ENCODE measurements around the gene USP47.
A peak's percentile ranks its signal among the peaks of the same experiment; 100 is the strongest.

USP47 gene

DNA sequence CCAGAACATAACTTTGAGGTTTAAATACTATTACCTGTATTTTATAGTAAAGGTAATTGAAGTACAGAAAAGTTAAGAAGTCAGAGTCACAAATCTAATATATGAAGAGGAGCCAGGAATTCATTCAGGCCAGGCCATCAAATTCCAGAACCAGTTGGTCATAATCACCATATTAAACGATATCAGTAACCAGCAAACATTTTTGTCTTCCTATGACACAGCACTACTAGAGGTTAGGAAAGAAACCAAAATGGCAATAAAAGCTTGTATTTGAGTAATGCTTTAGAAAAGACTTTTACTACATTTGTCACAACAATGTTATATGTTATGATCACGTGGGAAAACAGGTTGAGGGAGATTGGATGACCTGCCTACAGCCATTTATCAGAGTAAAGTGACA, 104.4 kb downstream of the USP47 start:
- DNase-seq, result no peak

DNA sequence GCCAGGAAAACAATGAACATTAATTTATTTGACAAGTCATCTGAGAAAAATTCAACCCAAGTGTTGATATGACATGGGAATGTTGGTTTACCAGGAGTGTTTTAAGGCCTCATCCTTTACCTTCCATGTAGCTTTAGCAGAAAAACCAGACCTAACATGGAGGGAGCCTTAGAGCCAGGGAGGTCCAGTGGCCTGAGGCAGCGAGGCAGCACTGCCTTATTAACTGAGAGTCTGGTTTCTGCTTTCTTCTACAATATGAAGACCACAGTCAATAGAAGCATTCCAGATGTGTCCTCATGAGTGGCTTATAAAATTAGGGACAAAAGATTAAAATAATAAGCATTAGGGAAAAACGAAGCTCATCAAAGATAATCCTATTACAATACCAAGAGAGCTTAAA, 105.1 kb downstream of the USP47 start:
- DNase-seq, result no peak

DNA sequence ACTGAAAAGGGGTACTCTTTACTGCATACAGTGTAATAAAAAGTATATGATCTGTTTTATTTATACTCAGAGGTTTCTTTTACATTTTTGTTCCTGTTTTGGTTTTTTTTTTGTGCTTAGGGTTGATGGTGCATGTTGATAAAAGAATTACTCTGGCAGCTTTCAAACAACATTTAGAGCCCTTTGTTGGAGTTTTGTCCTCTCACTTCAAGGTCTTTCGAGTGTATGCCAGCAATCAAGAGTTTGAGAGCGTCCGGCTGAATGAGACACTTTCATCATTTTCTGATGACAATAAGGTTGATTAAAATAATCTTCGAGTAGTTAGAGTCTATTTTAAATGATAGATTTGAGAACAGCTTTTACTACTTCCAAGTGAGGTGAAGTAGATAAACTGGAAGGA, 106.1 kb downstream of the USP47 start:
- no peak for DNase-seq

DNA sequence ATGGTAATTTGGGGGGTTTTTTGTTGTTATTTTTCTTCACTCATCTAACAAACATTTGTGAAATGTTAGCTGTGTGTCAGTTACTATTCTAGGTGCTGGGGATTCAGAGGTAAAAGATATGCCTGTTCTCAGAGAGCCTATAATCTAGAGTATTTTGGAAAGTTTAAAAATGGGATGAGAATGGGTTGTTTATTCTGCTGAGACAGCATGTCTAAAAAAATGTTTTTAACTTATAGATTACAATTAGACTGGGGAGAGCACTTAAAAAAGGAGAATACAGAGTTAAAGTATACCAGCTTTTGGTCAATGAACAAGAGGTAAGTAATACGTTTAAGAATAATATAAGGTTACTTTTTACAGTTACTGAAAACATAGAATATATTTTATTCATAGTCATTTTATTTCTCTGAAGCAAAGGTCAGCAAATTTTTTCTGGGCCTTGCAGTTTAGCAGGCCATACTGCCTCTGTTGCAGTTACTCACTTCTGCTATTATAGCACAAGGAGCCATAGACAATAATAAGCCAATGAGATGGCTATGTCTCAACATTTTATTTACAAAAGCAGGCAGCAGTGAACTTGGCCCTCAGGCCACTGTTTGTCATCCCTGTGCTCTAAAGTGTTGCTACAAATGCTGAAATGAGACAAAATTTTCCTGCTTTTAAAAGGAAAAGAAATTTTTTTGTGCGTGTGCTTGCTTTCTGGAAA, 106.6 kb downstream of the USP47 start:
- no peak for DNase-seq

DNA sequence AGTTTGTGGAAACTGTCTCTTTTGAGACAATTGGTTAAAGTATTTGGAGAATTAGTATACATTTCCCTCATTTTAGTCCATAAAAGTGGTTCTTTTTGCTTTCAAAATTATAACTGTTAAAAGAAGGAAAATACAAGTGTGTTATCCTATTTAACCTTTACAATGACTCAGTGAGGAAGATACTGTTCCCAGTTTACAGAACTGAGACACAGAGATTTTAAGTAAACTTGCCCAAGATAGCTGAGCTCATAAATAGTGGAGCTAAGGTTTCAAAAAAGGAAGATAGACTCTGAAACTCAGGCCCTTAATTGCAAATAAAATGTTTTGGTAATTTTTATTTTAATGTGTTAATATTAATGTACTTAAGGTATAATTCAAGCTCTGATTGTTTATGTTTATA, 107.7 kb downstream of the USP47 start:
- no peak for DNase-seq

DNA sequence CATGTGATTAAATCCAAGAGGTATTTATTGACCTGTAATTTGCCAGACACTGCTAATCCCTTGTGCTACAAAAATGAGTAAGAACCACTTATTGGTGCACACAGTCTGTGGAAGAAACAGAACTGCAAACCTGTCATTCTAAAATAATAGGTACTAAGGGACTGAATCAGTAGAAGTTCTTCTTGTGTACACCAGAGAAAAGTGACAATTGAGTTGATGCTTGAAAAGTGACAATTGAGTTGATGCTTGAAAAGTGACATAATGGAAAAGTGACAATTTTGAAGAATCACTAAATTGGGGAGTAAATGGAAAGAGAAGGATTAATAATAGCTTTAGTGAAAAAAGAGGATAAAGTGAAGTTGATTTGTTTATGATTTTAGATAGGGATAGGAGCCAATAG, 110.3 kb downstream of the USP47 start:
- DNase-seq, result no peak

DNA sequence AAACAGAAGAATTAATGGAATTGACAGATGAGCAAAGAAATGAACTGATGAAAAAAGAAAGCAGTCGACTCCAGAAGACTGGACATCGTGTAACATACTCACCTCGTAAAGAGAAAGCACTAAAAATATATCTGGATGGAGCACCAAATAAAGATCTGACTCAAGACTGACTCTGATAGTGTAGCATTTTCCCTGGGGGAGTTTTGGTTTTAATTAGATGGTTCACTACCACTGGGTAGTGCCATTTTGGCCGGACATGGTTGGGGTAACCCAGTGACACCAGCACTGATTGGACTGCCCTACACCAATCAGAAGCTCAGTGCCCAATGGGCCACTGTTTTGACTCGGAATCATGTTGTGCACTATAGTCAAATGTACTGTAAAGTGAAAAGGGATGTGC, 114.2 kb downstream of the USP47 start:
- no peak for DNase-seq

DNA sequence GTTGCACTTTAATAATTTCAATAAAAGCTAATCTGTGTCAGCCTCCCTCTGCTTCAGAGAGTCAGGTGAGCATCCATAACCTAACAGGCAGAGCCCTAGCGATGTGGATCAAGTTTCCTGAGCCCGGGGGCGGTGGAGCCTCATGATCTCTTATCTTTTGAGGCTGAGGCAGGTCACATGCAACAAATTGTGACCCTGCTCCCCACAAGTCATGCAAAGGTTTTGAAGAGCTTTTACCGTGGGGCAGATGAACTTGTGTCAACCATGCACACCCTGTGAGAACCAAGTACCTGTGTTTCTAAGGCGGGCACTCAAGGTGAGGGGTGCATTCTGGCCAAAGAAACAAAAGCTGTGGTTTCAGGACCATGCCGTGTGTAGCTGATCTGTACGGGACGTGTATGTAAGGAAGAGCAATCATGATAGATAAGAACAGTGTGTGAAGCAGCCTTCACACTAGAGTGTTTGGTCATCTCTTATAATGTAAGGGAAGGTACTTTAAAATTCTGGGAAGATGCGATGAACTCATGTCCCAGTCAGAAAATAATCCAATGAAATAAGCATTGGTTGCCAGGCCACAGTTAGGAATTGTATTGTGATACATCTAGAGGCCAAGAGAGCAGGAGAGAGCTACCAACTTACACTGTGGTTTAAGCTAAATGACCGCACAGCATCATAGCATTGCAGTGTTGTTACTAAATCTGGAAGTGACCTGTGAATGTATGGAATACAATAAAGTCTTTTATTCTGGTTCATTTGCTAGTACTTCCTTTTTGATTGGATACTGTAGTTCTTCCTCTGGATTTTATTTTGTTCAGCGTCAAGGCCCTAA, 116.8 kb downstream of the USP47 start:
- no peak for DNase-seq

DNA sequence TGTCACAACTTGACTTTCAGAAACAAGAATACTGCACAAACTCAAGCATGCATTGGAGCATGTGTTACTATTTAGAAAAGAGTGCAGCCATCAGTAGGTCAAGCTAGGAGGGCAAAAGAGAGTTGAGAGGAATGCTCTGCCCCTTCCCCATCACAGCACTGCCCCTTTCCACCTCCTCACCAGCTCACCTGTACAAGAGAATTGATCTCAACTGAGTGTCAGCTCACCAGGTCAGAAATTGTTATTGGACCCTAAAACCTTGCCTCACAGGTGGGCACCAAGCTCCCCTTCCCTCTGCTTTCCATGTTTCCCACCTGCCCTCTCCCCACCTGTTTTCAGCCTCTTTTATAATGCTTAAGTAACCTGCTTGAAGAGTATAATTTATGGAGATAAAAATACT, 117.8 kb downstream of the USP47 start:
- DNase-seq, result no peak

DNA sequence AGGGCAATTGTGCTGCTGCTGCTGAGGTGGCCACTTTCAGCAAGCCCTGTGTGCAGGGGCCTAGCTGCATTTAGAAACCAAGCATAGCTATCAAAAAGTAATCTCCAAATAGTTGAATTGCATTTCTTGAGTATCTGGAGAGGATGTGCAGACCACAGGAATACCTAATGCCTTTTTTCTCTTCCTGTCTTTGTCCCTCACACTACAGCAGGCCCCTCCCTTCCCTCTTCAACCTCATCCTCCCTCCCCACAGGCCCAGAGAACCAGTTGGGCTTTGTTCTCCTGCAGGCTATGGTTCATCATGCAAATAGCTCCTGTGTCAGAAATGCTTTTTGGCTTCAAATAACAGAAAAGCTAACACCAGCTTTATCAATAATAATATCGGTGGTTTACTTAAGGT, 118.9 kb downstream of the USP47 start:
- DNase-seq, result no peak

DNA sequence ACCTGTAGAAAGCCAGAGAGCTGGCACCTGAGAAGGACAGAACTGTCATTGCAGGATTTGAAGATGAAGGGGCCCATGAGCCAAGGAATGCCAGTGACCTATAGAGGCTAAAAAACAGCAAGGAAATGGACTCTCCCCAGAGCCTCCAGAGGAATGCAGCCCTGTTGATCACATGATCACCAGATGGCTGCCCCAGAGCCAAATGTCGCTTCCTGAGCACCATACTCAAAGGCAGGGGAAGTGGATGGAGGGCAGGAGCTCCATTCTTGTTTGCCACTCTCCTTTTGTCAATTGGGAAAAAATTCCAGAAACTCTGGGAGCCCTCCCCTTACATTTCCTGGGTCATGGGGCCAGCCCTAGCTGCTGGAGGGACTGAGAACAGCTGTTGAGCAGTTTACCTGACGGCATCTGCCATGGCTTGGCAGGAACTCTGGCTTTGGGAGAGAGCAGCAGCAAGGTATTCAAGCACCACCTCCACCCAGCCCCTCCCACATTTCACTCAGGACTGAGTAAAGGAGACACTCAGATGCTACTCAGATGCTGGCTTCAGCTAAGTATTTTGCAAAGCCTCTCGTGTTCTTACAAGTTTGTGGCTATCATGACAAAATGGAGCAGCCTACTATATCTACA, 119.7 kb downstream of the USP47 start:
- no peak for DNase-seq

DNA sequence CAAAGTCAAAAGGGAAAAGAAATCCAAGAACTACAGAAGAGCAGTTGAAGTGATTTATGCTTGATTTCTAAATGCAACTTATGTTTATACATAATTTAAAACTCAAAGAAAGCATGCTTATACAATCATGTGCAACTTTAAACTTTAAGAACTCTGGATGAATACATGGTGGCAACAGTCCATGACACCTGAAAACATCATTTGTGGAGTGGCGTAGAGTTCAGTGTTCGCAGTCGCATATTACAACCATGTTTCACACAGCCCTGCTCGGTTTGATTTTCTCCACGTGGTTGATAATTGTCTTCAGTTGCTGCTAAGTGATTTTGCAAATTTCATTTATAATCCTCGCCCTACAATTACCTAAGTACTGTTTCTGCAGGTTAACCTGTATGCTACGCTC, 121.3 kb downstream of the USP47 start:
- no peak for DNase-seq

DNA sequence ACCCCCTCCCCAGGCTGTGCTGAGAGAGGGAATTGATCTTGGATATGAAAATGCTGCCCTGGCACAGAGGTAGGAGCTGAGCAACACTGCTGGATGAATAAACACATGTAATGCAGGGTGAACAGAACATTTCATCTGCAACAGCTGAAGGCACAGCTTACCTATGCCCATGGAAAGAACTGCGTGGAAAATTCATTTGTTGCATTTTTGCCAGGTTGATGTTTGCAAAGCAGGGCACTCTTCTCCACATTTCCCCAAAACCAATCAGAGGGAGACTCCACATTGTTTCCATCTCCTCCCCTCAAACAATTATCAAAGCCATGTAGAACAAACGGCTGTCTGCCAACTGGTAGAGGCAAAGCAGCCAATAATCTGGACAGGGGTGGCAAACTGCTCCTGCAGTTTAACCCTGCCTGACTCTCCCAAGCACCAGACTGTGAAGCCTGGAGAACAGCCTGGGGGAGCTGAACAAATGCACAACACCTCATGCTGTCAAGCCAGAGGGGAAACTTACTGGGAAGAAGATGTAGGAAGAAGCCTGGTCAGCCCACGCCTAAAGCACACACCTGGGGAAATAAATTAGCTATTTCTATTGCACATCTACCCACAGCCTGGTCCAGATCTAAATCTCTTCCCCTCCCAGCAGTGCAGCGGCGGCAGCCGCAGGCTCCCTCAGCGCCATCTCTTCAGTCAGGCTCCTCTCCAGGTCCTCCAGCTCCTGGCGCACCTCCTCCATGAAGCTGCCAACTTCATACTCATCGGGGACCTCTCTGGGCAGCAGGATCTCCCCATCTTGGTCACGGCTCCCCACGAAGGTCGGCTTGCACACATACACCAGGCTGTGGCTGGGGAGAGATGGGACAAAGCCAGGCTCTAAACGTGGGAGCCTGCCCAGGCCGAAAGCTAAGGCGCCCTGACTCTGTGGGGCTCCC, 122.3 kb downstream of the USP47 start:
- peak; percentile 7 for DNase-seq

DNA sequence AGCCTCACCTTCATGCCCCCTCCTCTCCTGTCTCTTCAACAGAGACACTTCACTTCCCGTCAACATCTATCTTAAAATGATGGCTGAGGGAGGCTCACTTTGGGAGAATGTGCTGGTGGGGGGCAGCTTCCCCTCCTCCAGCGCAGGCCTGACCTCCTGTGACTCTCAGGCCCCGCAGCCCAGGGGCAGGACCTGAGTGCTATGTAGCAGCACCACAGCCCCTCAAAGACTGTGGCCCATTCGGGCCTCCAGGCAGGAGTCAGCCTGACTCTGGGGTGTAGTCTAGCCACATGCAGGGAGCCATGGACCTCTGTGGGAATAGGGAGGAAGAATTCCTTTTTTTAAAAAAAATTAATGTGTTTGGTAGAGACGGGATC, 123.0 kb downstream of the USP47 start:
- DNase-seq, result no peak

DNA sequence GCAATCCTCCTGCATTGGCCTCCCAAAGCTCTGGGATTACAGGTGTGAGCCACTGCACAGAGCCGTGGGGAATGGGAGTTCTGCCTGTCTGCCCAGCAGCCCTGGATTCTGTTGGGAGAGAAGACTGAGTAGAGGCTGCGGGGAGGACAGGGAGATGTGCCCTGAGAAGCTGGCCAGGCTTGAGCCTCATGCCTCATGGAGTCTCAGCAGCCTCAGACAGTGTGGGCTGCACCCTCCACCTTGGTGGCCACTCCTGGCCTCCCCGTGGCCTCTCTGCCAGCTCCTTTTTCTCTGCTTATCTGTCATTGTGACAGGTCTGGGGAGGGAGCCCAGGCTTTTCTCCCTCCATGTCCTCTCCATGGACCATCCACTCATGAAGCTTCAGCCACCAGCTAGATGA, 123.4 kb downstream of the USP47 start:
- no peak for DNase-seq

DNA sequence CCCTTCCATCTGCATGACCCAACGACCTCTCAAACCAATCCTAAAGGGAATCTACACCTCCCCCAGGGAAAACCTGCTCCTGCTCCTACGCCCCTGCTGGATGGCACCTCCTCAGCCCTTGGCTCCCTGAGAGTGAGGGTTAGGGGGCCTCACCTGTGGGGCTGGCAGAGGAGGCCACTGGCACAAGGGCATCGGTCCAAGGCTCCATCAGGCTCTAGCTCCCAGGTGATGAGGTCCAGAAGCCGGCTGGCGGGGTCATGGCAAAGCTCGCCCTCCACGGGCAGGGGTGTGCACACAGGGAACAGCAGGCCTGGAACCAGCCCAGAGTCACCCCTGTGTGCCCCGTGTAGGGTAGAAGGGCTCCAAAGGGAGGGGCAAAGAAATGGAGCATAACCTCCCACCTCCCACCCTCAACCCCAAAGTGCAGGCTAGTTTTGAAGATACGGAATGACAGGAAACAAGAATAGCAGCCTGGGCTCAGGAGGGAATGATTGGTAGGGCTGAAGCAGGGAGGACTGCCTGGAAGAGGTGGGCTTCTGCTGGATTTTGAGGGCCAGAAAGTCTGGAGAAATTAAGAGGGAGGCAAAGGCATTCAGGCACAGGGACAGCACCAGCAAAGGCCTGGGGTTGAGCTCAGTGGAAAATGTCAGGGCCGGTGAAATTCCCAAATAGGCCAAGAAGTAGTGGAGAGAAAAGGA, 124.0 kb downstream of the USP47 start:
- no peak for DNase-seq

DNA sequence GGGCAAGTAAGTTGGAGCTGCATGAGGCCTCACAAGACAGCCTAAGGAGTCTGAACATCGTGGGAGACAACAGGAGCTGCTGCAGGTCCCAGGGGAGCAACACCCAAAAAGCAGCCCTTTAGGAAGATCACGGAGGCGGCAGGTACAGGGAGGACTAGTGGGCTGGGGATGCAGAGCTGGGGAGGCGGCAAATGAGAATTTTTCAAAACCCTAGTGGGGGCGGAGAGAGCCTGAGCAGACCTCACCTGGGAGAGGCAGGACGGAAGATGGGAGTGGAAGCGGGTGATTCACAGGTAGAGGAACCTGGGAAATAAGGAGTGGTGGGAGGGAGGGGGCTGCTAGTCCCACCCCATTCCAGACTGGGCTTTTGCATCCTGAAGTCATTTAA, 124.6 kb downstream of the USP47 start:
- DNase-seq, result no peak

DNA sequence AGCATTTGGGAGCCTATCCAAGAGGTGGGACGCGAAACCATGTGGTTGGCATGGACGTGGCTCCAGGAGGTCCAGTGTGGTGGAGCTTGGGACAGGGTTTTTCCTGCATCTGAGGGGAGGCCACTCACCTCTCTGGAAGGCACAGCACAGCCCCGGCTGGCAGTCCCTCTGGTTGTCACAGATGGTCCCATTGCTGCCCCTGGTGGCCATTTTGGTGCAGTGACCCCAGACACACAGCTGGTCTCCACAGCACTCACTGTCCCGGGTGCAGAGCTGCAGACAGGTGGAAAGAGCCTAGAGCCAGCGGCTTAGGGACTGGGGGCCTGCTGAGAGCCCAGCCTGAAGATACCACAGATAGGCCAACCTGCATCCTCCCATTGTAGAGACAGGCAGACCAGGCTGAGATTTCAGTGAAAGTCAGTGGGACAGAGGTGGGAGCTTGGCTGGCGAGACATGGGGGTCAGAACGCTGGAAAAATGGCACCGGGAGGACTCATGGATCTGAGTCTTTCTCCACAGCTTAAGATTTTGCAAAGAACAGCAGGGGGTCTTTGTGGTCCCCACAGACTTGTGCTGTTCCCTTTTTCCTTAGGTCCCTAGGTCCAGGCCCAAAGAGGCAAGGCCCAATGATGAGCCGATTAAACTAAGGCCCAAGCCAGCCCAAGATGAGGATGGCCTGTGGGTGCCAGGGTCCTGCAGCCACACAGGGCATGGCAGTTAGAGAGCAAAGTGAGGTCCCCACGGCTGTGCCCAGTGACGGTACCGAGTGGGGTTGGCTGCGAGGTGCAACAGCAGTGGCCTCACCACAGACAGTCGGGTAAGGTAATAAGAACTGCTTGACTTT, 125.3 kb downstream of the USP47 start:
- peak; percentile 43 for DNase-seq

DNA sequence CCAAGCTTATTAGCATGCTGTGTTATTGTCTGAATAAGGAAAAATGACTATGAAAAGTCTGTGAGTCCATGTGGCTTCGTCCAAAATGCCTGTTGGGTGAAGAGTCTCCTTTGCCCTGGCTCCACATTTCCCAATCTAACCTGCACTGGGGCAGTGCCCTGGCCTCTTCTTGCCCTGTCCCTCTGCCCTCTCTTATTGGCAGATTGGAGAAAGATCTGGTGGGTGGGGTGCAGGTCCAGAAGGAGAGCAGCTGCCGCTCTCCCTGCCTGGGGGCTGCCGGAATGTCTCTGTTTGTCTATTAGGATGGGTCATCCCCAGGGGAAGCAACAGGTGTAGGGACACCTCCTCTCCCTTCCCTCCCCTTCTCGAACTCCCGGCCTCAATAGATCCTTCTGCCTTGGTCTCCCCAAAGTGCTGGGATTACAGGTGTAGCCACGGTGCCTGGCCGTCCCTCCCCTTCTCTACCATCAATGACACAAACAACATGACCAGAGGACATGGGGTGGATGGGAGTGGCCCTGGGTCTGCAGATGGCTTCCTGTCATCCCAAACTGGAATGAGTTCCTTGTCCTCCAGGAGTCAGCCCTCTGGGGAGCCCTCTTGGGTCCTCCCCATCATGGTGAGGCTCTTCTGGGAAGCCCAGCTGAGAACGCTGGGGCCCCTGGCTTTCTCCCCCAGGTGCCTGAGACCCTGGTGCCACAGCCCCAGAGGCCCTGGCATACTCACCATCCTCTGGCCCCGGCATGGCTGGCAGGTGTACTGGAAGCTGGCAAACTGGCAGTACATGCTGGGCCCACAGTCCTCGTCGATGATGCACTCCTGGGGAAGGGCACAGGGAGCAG, 126.1 kb downstream of the USP47 start:
- no peak for DNase-seq

DNA sequence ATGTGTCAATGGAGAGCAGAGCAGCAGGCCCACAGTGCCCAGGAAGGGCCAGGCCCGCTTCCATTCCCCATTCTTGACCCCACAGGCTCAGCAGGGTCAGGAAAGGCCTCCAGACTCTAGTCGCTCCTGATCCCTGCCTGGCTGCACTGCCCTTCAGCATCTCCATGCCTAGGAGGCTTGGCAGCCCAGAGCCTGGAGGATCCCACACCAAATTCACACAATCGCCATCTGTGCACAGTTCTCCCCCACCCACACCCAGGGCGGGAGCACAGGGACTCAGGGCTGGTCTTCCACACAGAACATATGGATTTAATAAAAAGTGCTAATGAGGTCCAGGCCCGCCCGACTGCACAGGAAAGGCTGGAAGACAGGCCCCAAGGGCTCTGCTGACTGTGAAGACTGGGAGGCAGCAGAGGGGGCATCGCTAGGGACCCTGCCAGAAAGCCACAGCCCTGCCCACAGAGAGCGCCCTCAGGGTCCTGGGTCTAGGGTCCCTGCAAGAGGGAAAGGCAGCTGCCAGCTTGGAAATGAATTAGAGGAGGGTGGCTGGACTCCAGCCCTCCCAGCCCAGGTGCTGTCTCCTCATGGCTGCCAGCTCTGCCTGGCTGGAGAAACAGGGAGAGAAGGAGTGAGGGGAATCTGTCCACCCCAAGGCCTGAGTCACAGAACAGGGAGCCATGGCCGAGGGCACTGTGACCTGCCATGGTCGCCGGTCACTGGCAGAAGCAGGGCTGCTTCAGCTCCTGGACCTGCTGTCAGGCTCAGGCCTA, 126.9 kb downstream of the USP47 start:
- no peak for DNase-seq
